GM18502 (cell line): ENCODE measurements around the gene NUDT14.

Source experiments
- ATAC-seq: cut with Tn5 transposase; IDR thresholded peaks from one replicate; pipeline ENCODE4 v1.9.1; 2021; ENCODE audit warnings: mild to moderate bottlenecking; ENCODE audit not compliant: unreplicated experiment, poor library complexity

Gene NUDT14

DNA sequence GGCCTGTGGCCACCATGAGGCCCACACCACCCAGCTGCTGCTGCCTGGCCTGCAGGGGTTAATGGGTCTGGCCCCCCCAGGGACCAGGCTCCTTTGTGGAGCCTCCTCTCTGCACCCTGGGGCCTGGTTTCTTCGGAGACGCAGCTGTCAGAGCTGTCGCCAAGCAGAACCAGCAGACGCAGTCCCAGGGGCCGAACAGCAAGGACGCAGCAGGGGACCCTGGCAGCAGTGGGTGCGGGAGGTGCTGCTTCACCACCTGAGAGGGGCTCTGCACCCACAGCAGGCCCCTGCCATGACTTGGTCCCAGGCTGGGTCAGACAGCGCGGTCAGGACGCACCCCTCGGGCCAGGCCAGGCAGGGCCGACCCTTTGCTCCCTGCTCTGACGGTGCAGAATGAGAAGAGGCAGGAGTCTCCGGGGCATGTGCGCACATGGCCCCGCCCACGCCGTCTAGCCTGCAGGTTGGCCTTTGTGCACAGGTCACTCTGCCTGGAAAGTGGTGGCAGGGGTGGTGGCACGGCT lies 43.0 kb downstream of the NUDT14 start:
- ATAC-seq: no peak

DNA sequence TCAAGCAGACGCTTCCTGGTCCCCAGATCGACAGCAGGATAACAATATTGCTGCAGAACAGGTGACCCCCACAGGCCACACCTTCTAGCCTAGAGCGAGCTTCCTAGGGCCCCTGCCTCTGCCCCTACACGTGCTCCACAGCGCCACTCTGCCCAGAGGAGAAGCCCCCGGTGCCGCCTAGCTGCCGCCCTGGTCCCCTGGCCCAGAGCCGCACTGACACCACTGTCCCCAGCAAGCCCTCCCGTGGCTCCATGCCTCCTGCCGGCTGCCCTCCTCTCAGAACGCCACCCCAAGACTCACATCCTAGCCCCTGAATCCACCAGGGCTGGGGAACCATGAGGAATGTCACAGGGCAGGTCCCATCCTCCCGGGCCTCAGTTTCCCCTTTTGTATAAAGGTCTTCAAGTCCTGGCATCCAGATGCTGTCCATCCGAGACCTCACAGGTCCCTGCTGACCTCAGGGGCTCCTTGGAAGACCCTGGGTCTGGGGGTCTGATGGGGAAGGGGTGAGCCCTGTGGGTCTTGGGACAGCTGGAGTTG lies 43.6 kb downstream of the NUDT14 start:
- ATAC-seq: no peak

DNA sequence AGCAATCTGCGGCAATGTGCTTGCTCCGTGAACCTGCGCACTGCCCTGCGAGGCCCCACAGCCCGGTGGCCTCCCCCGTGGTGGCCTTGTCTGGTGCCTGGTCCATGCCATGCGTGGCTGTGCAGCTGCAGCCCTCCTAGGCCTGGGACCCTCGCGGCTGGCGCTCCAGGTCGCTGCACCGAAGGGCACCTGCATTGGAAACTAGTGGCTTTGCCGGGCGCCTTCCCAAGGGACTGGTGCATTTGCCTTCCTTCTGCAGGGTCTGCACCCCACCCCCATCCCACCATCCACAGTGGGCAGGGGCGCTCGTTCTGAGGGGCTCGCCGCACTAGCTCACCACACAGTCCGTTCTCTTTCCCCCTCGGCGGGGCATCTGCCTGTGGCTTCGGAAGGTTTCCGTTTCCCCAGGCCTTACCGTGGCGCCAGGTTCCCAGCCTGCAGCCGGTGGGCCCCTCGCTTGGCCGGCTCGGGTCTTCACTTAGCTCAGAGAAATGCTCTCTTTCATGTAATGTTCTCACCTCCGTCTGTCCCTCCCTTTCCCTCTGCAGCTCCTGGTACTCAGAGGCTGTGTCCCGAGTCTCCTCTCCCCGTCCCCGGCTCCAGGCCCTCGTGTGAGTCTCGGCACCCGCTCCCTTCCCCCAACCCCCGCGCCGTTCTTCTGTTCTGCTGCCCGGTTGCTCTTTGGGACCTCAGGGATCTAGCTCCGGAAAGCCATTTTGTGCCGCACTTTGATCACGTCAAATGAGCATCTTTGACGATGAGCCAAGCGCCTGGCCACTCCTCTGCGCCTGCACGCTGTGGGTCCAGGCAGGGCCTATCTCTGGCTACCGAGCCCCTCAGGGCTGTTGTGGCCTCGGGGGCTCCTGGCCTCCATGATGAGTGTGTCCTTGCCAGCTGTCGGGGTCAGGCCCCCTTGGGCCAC lies 44.5 kb downstream of the NUDT14 start:
- ATAC-seq: no peak

DNA sequence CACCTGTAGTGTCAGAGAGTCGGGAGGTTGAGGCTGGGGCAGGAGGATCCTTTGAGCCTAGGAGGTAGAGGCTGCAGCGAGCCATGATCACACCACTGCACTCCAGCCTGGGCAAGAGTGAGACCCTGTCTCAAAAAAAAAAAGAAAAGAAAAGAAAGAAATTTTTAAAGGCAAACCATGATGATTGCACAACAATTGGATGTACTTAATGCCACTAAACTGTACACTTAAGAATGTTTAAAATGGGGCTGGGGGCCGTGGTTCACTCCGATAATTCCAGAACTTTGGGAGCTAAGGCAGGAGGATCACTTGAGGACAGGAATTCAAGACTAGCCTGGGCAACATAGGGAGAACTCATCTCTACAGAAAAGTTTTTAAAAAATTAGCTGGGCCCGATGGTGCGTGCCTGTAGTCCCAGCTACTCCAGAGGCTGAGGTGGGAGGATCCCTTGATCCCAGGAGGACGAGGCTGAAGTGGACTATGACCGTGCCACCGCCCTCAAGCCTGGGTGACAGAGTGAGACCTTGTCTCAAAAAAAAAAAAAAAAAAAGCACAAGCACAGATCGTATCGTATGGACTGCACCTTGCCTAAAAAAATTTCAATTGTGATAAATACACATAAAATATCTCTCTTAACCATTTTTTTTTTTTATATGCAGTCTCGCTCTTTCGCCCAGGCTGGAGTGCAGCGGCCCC lies 45.3 kb downstream of the NUDT14 start:
- no peak for ATAC-seq

DNA sequence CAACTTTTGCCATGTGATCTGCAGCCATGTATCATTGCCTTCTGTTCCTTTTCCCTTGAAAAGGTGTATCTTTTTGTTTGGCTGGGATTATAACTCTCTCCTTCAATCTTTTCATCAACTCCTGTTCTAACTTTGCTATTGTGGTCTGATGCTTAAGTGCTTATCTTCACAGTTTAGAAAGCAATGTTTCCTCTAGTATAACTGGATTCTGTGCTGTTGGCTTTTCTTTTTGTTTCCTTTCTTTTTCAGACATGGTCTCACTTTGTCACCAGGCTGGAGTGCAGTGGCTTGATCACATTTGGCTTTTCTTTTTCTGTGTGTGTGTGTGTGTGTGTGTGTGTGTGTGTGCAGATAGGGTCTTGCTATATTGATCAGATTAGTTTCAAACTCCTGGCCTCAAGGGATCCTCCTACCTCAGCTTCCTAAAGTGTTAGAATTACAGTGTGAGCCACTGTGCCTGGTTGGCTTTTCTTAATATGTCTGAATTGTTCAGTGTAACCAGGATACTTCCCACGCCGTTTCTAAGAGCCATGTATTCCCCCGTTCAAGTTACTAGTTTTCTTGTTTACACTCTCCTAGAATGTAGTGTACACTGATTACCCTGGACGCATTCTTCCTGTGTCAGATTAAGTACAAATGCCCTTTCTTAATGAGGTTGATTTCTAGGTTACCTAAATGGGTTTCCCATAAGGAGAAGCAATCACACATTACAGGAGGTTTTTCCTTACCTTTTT lies 48.0 kb downstream of the NUDT14 start:
- no peak for ATAC-seq

DNA sequence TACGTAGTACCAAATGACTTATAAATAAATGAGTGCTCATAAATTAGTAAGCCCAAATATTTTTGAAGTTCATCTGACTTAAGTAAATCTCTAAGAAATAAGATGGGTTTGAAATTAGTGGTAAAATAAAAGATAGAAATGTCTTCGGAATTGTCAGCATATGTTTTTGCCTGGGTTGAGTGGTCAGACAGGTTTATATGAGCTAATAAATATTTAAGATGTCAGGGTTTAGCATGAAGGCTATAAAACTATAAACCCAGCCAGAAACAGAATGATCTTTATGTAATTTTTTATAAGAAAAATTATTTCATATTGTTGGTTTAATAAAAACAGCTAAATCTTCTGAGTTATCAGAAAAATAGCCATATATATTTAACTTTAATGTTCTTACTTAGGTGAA lies 49.9 kb downstream of the NUDT14 start:
- no peak for ATAC-seq

DNA sequence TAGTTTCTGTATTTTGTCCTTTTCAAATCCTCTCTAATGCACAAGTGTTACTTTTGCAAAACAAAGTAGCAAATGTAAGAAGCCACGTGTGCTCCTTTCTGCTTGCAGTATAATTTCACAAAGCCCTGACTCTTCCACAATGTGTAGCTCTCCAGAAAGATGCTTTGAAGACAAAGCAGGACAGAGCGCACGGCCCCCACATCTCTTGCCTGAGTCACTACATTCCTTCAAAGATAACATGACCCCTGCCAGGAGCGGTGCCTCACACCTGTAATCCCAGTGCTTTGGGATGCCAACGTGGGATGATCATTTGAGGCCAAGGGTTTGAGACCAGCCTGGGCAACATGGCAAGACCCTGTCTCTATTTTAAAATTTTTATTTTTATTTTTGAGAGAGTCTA lies 53.1 kb downstream of the NUDT14 start:
- ATAC-seq: no peak

DNA sequence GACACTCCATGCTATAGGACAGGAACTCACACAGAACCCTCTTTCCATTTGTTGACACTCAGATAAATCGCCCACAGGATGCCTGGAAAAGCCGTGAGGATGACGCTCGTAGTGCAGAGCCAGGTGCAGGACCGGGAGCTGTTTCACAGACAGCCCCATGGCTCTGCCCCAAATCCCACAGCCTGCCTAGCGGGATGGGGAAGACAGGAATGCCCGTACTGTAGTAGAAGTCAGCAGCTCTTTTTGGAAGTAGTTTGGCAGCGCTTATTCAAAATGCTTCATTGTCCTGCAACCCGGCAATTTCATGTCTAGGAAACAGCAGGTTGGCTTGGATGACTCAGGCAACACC lies 54.2 kb downstream of the NUDT14 start:
- no peak for ATAC-seq

DNA sequence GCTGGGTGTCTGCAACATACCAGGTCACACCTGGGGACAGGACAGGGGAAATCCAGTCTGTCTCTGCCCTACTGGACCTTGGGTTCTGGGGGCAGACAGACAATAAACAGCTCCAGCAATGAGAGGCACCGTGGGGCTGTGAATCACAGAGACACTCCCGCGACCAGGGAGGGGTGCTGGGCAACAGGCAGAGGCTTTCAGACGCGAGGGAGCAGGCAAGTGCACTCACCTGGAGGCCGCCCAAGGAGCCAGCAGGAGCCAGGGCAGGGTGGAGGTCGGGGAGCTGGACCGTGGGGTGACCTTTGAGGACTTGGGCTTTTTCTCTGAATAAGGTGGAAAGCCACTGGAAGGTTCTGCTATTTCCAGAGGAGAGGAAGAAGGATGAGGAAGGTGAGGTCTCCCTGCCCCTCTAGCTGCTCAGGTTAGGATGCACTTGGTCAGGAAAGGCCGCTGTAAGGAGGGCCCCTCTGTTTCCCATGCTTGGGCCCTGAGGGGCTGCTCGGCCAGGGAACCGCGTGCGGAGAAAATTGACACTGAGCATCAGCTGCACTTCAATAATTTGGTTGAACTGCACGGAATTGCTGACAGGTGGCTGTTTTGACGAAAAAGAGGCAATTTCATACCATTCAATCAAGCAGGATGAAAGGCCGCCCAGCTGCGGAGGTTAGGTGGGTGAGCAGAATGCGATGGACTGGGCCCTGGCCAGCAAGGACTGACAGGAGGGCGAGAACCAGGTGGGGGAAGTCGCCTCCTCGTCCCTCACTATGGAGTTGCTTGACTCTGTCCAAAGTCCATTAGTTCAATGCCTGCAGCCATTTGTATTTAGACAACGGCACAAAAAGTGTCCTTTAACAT lies 54.8 kb downstream of the NUDT14 start:
- ATAC-seq: no peak

DNA sequence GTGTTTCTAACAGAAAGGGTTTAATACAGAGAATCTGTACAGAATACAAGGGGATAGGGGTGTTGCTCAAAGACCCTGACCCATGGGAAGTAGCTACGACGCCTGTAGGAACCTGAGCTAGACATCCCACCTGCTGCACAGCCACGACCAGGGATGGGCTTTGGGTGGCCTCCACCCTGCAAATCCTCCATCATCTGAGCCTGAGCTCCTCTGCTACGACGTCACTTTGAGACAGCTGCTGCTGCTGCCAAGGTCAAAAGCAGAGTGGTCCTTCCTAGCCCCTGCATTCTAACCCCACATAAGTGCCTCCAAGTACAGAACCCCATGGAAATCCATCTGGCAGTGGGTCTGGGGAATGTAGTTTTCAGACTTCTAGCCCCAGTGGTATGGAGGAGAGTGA lies 56.3 kb downstream of the NUDT14 start:
- ATAC-seq: no peak

DNA sequence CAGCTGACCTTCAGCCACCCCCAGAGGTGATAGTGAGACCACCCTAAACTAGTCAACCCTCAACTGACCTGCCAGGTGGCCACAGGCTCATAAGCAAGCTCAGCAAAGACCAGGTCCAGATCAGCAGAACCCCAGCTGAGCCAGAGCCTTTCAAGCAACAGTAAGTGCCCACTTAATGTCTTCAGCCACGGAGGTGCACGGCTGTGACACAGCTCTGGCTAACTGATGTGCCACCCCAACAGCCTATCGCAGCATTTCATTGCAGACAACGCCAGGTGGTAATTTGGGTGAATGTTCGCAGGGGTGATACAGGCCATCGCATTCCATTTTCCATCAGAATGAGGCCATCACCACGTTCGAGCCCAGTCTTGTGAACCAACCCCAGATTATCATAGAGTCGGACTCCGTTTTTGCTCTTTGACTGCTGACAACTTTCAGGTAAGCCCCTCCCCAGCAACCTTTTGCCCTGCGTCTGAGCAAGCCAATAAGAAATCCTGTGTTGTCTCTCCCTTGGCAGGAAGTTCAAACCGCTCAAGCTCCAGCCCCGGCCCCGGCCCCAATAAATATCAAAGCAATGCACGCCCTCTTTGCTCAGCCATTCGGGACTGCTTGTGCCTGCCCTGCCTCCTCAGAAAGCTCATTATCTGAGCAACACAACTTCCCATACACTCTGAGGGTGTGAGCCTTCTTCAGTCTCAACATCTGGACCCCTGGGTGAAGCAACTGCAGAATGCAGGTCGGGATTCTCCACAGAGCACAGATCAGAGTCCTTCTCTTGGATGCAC lies 56.9 kb downstream of the NUDT14 start:
- ATAC-seq: no peak

DNA sequence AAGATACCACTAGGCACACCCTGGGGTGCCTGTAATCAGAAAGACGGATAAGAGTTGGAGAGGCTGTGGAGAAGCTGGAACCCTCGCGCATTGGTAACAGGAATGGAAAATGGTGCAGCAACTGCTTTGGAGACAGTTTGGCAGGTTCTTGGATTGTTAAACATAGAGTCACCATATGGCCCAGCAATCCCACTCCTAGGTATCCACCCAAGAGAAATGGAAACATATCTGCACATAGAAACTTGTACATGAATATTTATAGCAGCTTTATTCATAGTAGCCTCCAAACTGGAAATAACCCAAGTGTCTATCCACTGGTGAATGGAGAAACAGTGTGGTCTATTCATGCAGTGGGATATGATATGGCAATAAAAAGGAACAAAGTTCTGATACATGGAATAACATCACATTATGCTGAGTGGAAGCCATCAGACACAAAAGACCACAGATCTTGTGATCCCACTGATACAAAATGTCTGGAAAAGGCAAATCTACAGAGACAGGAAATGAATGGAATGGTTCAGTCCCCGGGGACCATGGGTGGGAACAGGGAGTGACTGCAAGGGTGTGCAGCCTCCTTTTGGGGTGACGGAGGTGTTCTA lies 57.9 kb downstream of the NUDT14 start:
- no peak for ATAC-seq
